NCI-H1105 treated with DMSO at 0.1 percent for 48 hours (cell line): ENCODE data around the gene DOCK3.
"Not testable (repeated sequence)": the region's sequence is repeated elsewhere in the genome, so short reads cannot be mapped to it uniquely, and the experiment has no call there.

Source experiments
- DNase-seq: peaks from one replicate; lab custom pipeline; 2025; lab: John Stamatoyannopoulos, UW

Gene DOCK3

GRCh38 chr3:51100536-51100851, 425.8 kb downstream of the DOCK3 start:
- no peak for DNase-seq

GRCh38 chr3:51102396-51102795, 427.7 kb downstream of the DOCK3 start:
- DNase-seq = no peak

GRCh38 chr3:51106242-51106876, 431.6 kb downstream of the DOCK3 start:
- DNase-seq = no peak

GRCh38 chr3:51110586-51110985, 435.9 kb downstream of the DOCK3 start:
- no peak for DNase-seq

GRCh38 chr3:51122944-51123343, 448.2 kb downstream of the DOCK3 start:
- no peak for DNase-seq

- no peak for DNase-seq
These were observed 448.8 kb downstream of the DOCK3 start for GRCh38 chr3:51123531-51123930.

GRCh38 chr3:51131607-51132006, 456.9 kb downstream of the DOCK3 start:
- DNase-seq = not testable (repeated sequence)

- DNase-seq = no peak
These were observed 463.0 kb downstream of the DOCK3 start for GRCh38 chr3:51137715-51138114.

- DNase-seq = no peak
These were observed 464.9 kb downstream of the DOCK3 start for GRCh38 chr3:51139616-51140015.

GRCh38 chr3:51141573-51141972, 466.8 kb downstream of the DOCK3 start:
- DNase-seq = no peak

GRCh38 chr3:51145811-51146585, 471.3 kb downstream of the DOCK3 start:
- no peak for DNase-seq

GRCh38 chr3:51146781-51147180, 472.1 kb downstream of the DOCK3 start:
- no peak for DNase-seq

GRCh38 chr3:51156147-51156546, 481.4 kb downstream of the DOCK3 start:
- DNase-seq = no peak

- DNase-seq = no peak
These were observed 488.3 kb downstream of the DOCK3 start for GRCh38 chr3:51163051-51163450.

- DNase-seq = no peak
These were observed 499.0 kb downstream of the DOCK3 start for GRCh38 chr3:51173518-51174271.

- no peak for DNase-seq
These were observed 502.2 kb downstream of the DOCK3 start for GRCh38 chr3:51176923-51177322.

GRCh38 chr3:51186446-51186845, 511.7 kb downstream of the DOCK3 start:
- DNase-seq = not testable (repeated sequence)

GRCh38 chr3:51190199-51190598, 515.5 kb downstream of the DOCK3 start:
- DNase-seq = no peak

- no peak for DNase-seq
These were observed 516.1 kb downstream of the DOCK3 start for GRCh38 chr3:51190827-51191226.

GRCh38 chr3:51191768-51192167, 517.0 kb downstream of the DOCK3 start:
- DNase-seq = no peak

GRCh38 chr3:51198477-51198876, 523.8 kb downstream of the DOCK3 start:
- DNase-seq = no peak

- not testable (repeated sequence) for DNase-seq
These were observed 524.6 kb downstream of the DOCK3 start for GRCh38 chr3:51199296-51199695.

GRCh38 chr3:51216291-51216690, 541.6 kb downstream of the DOCK3 start:
- DNase-seq = no peak
